ENCODE measurements around the gene PRODH2. TPM values are rescaled to one million over a fixed set of nuclear protein-coding genes. Genes with fewer than 3 reads are reported as not detected.
"Not testable (repeated sequence)": the region's sequence is repeated elsewhere in the genome, so short reads cannot be mapped to it uniquely, and the experiment has no call there.

The PRODH2 gene
- total RNA-seq, 1 donor from 2014 or later = not detected

GRCh38 chr19:35843676-35844481 is 31.2 kb upstream of the PRODH2 start:
- intact Hi-C loops (cut with micrococcal nuclease) = no loop called here

GRCh38 chr19:35842666-35843272 is 30.1 kb upstream of the PRODH2 start:
- intact Hi-C loops (cut with micrococcal nuclease) = no loop called here

- intact Hi-C loops (cut with micrococcal nuclease) = no loop called here
Measured at GRCh38 chr19:35841961-35842595, 29.4 kb upstream of the PRODH2 start.

- intact Hi-C loops (cut with micrococcal nuclease) = not testable (repeated sequence)
Measured at GRCh38 chr19:35836096-35836495, 23.5 kb upstream of the PRODH2 start.

GRCh38 chr19:35833972-35834371 is 21.3 kb upstream of the PRODH2 start:
- intact Hi-C loops (cut with micrococcal nuclease) = no loop called here

- intact Hi-C loops (cut with micrococcal nuclease) = no loop called here
Measured at GRCh38 chr19:35832054-35832453, 19.4 kb upstream of the PRODH2 start.

GRCh38 chr19:35830986-35831385 is 18.3 kb upstream of the PRODH2 start:
- intact Hi-C loops (cut with micrococcal nuclease) = no loop called here

GRCh38 chr19:35828692-35829301 is 16.2 kb upstream of the PRODH2 start:
- intact Hi-C loops (cut with micrococcal nuclease) = no loop called here

GRCh38 chr19:35824150-35824549 is 11.5 kb upstream of the PRODH2 start:
- intact Hi-C loops (cut with micrococcal nuclease) = no loop called here

GRCh38 chr19:35822579-35822978 is 9.9 kb upstream of the PRODH2 start:
- intact Hi-C loops (cut with micrococcal nuclease) = no loop called here

GRCh38 chr19:35818445-35818844 is 5.8 kb upstream of the PRODH2 start:
- intact Hi-C loops (cut with micrococcal nuclease) = no loop called here

- intact Hi-C loops (cut with micrococcal nuclease) = no loop called here
Measured at GRCh38 chr19:35816846-35817245, 4.2 kb upstream of the PRODH2 start.

GRCh38 chr19:35816262-35816661 is 3.6 kb upstream of the PRODH2 start:
- intact Hi-C loops (cut with micrococcal nuclease) = no loop called here

GRCh38 chr19:35813043-35813890 is 622 bp upstream of the PRODH2 start:
- intact Hi-C loops (cut with micrococcal nuclease) = no loop called here

GRCh38 chr19:35811317-35812219 is 1.1 kb downstream of the PRODH2 start:
- intact Hi-C loops (cut with micrococcal nuclease) = no loop called here

GRCh38 chr19:35807633-35808032 is 5.0 kb downstream of the PRODH2 start:
- intact Hi-C loops (cut with micrococcal nuclease) = no loop called here

GRCh38 chr19:35806597-35806996 is 6.0 kb downstream of the PRODH2 start:
- intact Hi-C loops (cut with micrococcal nuclease) = no loop called here

GRCh38 chr19:35805526-35806102 is 7.0 kb downstream of the PRODH2 start:
- intact Hi-C loops (cut with micrococcal nuclease) = no loop called here

- intact Hi-C loops (cut with micrococcal nuclease) = no loop called here
Measured at GRCh38 chr19:35801828-35802227, 10.8 kb downstream of the PRODH2 start.

GRCh38 chr19:35797663-35798062 is 15.0 kb downstream of the PRODH2 start:
- intact Hi-C loops (cut with micrococcal nuclease) = no loop called here
